ENCODE data around the gene PPP1R14B. TPM values are rescaled to one million over a fixed set of nuclear protein-coding genes. Genes with fewer than 3 reads are reported as not detected.

PPP1R14B gene
- total and polyA plus RNA-seq, 2 of the 13 experiments (the other 11 are each of a cell fraction or from before 2014, with no cell fraction given), result 110 to 148 TPM

DNA sequence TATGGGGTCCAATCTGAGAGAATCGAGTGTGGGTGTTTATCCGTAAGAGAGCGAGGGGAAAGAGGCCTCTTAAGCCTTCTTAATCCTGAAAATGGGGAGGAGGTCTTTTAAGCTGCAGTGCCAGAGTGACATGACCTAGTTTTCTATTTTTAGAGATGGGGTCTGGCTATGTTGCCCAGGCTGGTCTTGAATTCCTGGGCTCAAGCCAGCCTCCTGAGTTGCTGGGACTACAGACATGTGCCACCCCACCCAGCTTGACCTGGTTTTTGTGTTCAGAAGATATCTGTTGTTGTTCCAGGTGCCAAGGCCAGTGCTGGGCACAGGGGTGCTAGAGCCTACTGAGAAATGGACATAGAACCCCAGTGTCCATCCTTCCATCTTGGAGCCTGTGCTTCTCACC lies 36.3 kb upstream of the PPP1R14B start:
- ATAC-seq (no peak), DNase-seq (ENCODE audit: low spot score) (no peak), FAIRE-seq (no peak)
- in situ Hi-C loops (cut with HindIII; ENCODE audit: extremely low pct_ligation_motif_present, low pct_unique_long_range_greater_than_20kb) (no loop called here), intact Hi-C loops (cut with micrococcal nuclease; ENCODE audit: unreplicated experiment) (no loop called here)
- Histone ChIP-seq H3K36me3 (replicated peaks in 1 of 2; ENCODE audit: control insufficient read depth in 1 of 2, insufficient read depth in 2 of 2, low read length in 2 of 2) (peaks cover 0 to 2% of the 10 kb centered on the region in 2 experiments; a peak in 1 of 5 replicates), H3K4me2 (ENCODE audit: low read depth, low read length) (no peak overlapping the region; the same call in 1 of the 2 replicates), H3K27ac (ENCODE audit: extremely low read length, insufficient read depth, low read length) (no peak overlapping the region), H4K20me1 (ENCODE audit: insufficient read depth, low read length) (no peaks in the 10 kb centered on the region), H3K27me3 (ENCODE audit: control insufficient read depth in 1 of 2, insufficient read depth in 2 of 2, low read length in 2 of 2) (no peaks in the 10 kb centered on the region; a peak in 1 of 5 replicates), H2AFZ (ENCODE audit: low read length) (no peak overlapping the region), H3K79me2 (ENCODE audit: insufficient read depth, low read length) (no peaks in the 10 kb centered on the region), H3K9ac (ENCODE audit: insufficient read depth, low read depth, low read length) (peak overlapping the region; percentile 2; the same call in 1 of the 2 replicates), H3K4me3 (replicated peaks in 1 of 3; ENCODE audit: insufficient read depth in 1 of 3, low read depth in 2 of 3, low read length in 3 of 3) (no peak overlapping the region), H3K9me3 (ENCODE audit: low read length) (no peaks in the 10 kb centered on the region), H3K4me1 (ENCODE audit: insufficient read depth, low read length) (peaks cover 15% of the 10 kb centered on the region; the same call in 1 of the 2 replicates)
- TF ChIP-seq ZNF121 (CRISPR knock-in tag; IDR thresholded peaks at IDR 0.05), result peak; percentile 76
- no peak for TF ChIP-seq ZFP82 (CRISPR knock-in tag; IDR thresholded peaks at IDR 0.05; ENCODE audit: borderline replicate concordance)
- BruUV-seq (replicated peaks), result no TSS peak
- WGBS (ENCODE audit: low lambda C conversion rate), result 96% methylated on average over 3 of the region's 3 CpGs
- CTCF ChIA-PET (ENCODE audit: low intra/inter-chr PET ratio, low total read pairs), result no interaction called here
- POLR2A ChIA-PET, result interaction anchor here (1.3 to 4.6 kb wide), 2 partner anchors 12 to 14 kb away, joined by 3 to 48 read pairs; no protein-coding TSS in a partner anchor

DNA sequence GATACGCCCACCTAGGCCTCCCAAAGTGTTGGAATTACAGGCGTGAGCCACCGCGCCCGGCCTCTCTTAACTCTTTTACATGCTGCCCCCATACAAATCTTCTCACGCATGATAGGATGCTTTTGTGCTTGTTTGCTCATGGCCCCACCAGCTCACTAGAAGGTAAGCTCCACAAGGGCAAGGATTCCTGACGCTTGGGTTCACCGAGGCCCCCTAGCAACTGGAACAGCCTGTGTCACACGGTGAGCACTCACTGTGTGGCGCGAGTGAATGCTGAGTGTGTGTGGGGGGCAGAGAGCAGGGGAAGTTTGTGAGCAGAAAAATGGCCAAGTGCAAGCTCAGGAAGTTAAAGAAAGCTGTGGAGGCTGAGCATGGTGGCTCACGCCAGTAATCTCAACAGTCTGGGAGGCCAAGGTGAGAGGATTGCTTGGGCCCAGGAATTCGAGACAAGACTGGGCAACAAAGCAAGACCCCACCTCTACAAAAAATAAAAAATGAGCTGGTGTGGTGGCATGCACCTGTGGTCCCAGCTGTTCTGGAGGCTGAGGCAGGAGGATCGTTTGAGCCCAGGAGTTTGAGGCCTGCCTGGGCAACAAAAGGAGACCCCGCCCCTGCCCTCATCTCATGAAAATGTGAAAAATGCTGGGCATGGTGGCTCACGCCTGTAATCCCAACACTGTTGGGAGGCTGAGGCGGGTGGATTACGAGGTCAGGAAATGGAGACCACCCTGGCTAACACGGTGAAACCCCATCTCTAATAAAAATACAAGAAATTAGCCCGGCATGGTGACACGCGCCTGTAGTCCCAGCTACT lies 35.4 kb upstream of the PPP1R14B start:
- H3K27ac ChIP-seq (ENCODE audit: extremely low read length, insufficient read depth, low read length), result no peak overlapping the region
- in situ Hi-C loops (cut with HindIII; ENCODE audit: extremely low pct_ligation_motif_present, low pct_unique_long_range_greater_than_20kb) (no loop called here), intact Hi-C loops (cut with micrococcal nuclease; ENCODE audit: unreplicated experiment) (no loop called here)
- ATAC-seq (no peak), DNase-seq (ENCODE audit: low spot score) (no peak), FAIRE-seq (no peak)
- no peak overlapping the region for H3K4me3 ChIP-seq (replicated peaks in 1 of 3; ENCODE audit: insufficient read depth in 1 of 3, low read depth in 2 of 3, low read length in 3 of 3)
- no peak overlapping the region for H3K4me2 ChIP-seq (ENCODE audit: low read depth, low read length)
- peaks cover 15% of the 10 kb centered on the region; the same call in 1 of the 2 replicates for H3K4me1 ChIP-seq (ENCODE audit: insufficient read depth, low read length)
- BruUV-seq (replicated peaks), result no TSS peak
- no peaks in the 10 kb centered on the region for H4K20me1 ChIP-seq (ENCODE audit: insufficient read depth, low read length)
- CTCF ChIA-PET (ENCODE audit: low intra/inter-chr PET ratio, low total read pairs), result no interaction called here
- H3K9me3 ChIP-seq (ENCODE audit: low read length), result no peaks in the 10 kb centered on the region
- TF ChIP-seq, protein P1, sequence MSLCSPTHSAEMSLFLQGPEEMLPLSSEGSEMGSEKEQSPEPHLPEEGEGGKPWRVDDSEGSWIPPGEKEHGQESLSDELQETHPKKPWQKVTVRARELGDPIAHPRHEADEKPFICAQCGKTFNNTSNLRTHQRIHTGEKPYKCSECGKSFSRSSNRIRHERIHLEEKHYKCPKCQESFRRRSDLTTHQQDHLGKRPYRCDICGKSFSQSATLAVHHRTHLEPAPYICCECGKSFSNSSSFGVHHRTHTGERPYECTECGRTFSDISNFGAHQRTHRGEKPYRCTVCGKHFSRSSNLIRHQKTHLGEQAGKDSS (CRISPR knock-in tag; IDR thresholded peaks at IDR 0.05; ENCODE audit: borderline replicate concordance, low read depth), result no peak
- no peak for TF ChIP-seq CCAR2 (optimal IDR thresholded peaks at IDR 0.05; ENCODE audit: low read depth, low read length)
- TF ChIP-seq, protein P2, sequence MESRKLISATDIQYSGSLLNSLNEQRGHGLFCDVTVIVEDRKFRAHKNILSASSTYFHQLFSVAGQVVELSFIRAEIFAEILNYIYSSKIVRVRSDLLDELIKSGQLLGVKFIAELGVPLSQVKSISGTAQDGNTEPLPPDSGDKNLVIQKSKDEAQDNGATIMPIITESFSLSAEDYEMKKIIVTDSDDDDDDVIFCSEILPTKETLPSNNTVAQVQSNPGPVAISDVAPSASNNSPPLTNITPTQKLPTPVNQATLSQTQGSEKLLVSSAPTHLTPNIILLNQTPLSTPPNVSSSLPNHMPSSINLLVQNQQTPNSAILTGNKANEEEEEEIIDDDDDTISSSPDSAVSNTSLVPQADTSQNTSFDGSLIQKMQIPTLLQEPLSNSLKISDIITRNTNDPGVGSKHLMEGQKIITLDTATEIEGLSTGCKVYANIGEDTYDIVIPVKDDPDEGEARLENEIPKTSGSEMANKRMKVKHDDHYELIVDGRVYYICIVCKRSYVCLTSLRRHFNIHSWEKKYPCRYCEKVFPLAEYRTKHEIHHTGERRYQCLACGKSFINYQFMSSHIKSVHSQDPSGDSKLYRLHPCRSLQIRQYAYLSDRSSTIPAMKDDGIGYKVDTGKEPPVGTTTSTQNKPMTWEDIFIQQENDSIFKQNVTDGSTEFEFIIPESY (CRISPR knock-in tag; IDR thresholded peaks at IDR 0.05), result peak; percentile 55; the same call in 1 of the 2 replicates
- TF ChIP-seq ZNF558 (CRISPR knock-in tag; IDR thresholded peaks at IDR 0.05; ENCODE audit: borderline replicate concordance), result no peak
- 0 out of 2 replicates have a peak, but pooled peaks have one; percentile 57 for TF ChIP-seq ZNF121 (CRISPR knock-in tag; IDR thresholded peaks at IDR 0.05)
- TF ChIP-seq CHD2 (IDR thresholded peaks at IDR 0.05; ENCODE audit: low read depth, low read length), result no peak
- no peak for TF ChIP-seq ZFP1 (CRISPR knock-in tag; IDR thresholded peaks at IDR 0.05)
- H3K79me2 ChIP-seq (ENCODE audit: insufficient read depth, low read length), result no peaks in the 10 kb centered on the region
- 95% methylated on average over 22 of the region's 22 CpGs for WGBS (ENCODE audit: low lambda C conversion rate)
- peaks cover under 1 to 2% of the 10 kb centered on the region in 2 experiments; a peak in 1 of 5 replicates for H3K36me3 ChIP-seq (replicated peaks in 1 of 2; ENCODE audit: control insufficient read depth in 1 of 2, insufficient read depth in 2 of 2, low read length in 2 of 2)
- H3K9ac ChIP-seq (ENCODE audit: insufficient read depth, low read depth, low read length), result no peak overlapping the region
- no peaks in the 10 kb centered on the region; a peak in 1 of 5 replicates for H3K27me3 ChIP-seq (ENCODE audit: control insufficient read depth in 1 of 2, insufficient read depth in 2 of 2, low read length in 2 of 2)
- no peak overlapping the region for H2AFZ ChIP-seq (ENCODE audit: low read length)
- POLR2A ChIA-PET, result interaction anchor here (4.6 kb wide), 1 partner anchor 11 kb away, joined by 48 read pairs; no protein-coding TSS in a partner anchor

Measured in HepG2 (cell line).